Left renal cortex interstitium (tissue), 4 donors: ENCODE measurements around the gene S1PR5. TPM values are rescaled to one million over a fixed set of nuclear protein-coding genes. Genes with fewer than 3 reads are reported as not detected.
"Not testable (repeated sequence)": the region's sequence is repeated elsewhere in the genome, so short reads cannot be mapped to it uniquely, and the experiment has no call there.

Experiments used
- DNase-seq, 4 donors: peaks; one replicate each; pipeline ENCODE4 v3.0.0-alpha.2; 2013; ENCODE audit warnings: low read depth in 4 of 4, low spot score in 2 of 4, missing footprints in 1 of 4
- polyA plus RNA-seq, 4 donors: library from polyadenylated mRNA; unstranded; fragments of 120-200 nt; gene quantifications; one replicate each; pipeline ENCODE4 v1.2.1, GENCODE V29; 2013; ENCODE audit not compliant: insufficient read length in 4 of 4

S1PR5 gene
- polyA plus RNA-seq, 4 donors, result 1.6 to 1.8 (median 1.8) TPM

- DNase-seq, result no peak
These were observed 27.6 kb upstream of the S1PR5 start for GRCh38 chr19:10544753-10545251.

- no peak for DNase-seq
These were observed 27.1 kb upstream of the S1PR5 start for GRCh38 chr19:10544242-10544752.

GRCh38 chr19:10543420-10544241 is 26.4 kb upstream of the S1PR5 start, which contains the start of gene ATG4D:
Gene ATG4D, plus strand, starts transcription at chr19:10543904. Its CDS starts 187 bp downstream, at chr19:10544091.
- DNase-seq, result no peak

- no peak for DNase-seq
These were observed 25.8 kb upstream of the S1PR5 start for GRCh38 chr19:10543059-10543419.

- DNase-seq, result not testable (repeated sequence)
These were observed 21.8 kb upstream of the S1PR5 start for GRCh38 chr19:10539016-10539415.

- no peak for DNase-seq
These were observed 21.1 kb upstream of the S1PR5 start for GRCh38 chr19:10538204-10538983.

- DNase-seq, result no peak
These were observed 20.4 kb upstream of the S1PR5 start for GRCh38 chr19:10537668-10538067.

GRCh38 chr19:10535613-10536012 is 18.4 kb upstream of the S1PR5 start:
- no peak for DNase-seq

GRCh38 chr19:10533646-10534386 is 16.6 kb upstream of the S1PR5 start:
- DNase-seq, result no peak

GRCh38 chr19:10532457-10532856 is 15.2 kb upstream of the S1PR5 start:
- no peak for DNase-seq

- not testable (repeated sequence) for DNase-seq
These were observed 9.6 kb upstream of the S1PR5 start for GRCh38 chr19:10526887-10527286.

GRCh38 chr19:10525636-10526035 is 8.4 kb upstream of the S1PR5 start:
- no peak for DNase-seq

- DNase-seq, result no peak
These were observed 5.9 kb upstream of the S1PR5 start for GRCh38 chr19:10523135-10523636.

- no peak for DNase-seq
These were observed 4.4 kb upstream of the S1PR5 start for GRCh38 chr19:10521461-10522171.

- no peak for DNase-seq
These were observed 3.5 kb upstream of the S1PR5 start for GRCh38 chr19:10520652-10521318.

- no peak for DNase-seq
These were observed 2.2 kb upstream of the S1PR5 start for GRCh38 chr19:10519421-10519820.

GRCh38 chr19:10518444-10519361 is 1.5 kb upstream of the S1PR5 start:
- DNase-seq, result no peak

GRCh38 chr19:10517760-10518443 is 655 bp upstream of the S1PR5 start:
- no peak for DNase-seq
